MV-4-11 (cell line): Measurements from ENCODE around the gene PXDC1.

Experiments used
- DNase-seq: peaks from one replicate; lab custom pipeline; 2025; lab: John Stamatoyannopoulos, UW

The PXDC1 gene, protein sequence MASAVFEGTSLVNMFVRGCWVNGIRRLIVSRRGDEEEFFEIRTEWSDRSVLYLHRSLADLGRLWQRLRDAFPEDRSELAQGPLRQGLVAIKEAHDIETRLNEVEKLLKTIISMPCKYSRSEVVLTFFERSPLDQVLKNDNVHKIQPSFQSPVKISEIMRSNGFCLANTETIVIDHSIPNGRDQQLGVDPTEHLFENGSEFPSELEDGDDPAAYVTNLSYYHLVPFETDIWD

DNA sequence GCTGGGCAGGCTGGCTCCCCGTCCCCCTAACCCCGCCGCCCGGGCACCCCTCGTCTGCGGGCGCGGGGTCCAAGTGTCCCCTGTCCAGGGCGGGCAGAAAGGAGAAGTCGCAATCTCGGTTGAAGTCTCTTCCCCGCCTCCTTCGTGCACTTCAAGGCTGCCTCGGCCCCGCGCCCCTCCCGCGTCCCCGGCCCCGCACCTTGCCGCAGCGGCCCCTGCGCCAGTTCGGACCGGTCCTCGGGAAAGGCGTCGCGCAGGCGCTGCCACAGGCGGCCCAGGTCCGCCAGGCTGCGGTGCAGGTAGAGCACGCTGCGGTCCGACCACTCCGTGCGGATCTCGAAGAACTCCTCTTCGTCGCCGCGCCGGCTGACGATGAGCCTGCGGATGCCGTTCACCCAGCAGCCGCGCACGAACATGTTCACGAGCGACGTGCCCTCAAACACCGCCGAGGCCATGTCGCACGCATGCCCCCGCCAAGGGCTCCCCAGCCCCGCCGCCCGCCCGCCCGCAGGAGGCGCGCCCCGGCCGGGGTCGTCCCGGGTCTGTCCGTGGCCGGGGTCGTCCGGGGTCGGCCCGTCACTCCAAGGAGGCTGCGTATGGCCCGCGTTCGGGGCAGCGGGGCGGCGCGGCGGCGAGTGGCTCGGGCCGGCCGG is at the start of gene PXDC1:
TSS of gene PXDC1 (minus strand) at position 637 of the 653 bp plus-strand sequence. CDS start at position 455, 182 bp downstream.
- DNase-seq = no peak

DNA sequence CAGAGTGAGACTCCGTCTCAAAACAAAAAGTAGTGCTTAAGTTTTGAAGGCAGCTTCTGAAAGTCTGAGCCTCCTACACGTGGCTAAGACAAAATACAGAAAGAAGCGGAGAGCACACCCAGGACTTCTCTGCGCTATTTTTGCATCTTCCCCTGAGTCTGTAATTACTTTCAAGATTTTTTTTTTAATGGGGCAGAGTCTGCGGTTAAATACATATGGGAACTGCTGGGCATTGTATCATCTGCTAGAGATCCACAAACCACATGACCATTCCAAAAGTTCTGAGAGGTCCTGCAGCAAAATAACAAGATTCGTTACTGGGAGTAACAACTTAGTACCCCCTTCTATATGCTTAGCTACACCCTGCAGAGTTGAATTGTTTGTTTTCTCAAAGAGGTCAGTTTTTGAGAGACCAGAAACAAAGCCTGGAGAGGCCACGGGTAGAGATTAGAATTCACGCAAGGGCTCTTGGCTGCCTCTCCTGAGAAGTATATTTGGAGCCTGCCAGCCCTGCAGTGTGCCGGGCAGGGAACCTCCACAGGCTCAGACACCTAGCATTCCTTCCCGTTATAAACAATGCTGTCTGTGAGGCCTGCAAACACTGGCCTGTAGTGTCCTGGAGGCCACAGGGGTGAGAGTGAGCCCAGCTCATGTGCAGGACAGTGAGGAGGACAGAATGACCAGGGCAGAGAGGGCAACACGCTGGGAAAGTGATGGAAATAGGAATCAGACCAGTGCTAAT is 49.5 kb upstream of the PXDC1 start:
- no peak for DNase-seq

DNA sequence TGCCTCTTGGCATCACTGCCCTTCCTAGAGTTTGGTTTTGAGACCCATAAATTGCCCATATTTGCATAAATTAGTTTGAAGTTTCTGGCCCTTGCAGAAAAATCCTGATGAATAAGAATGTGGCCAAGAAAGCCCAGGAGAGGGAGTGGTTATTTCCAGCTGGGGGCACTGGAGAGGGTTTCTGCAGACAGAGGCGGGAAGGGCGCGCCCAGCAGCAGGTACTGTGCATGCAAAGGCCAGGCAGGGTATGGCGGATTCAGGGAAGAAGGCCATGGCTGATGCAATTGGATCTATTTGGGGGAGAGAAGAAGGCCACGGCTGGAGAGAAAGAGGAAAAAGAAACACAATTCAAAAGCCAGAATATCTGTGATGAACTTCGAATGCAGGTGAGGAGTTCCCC is 48.2 kb upstream of the PXDC1 start:
- DNase-seq = no peak

DNA sequence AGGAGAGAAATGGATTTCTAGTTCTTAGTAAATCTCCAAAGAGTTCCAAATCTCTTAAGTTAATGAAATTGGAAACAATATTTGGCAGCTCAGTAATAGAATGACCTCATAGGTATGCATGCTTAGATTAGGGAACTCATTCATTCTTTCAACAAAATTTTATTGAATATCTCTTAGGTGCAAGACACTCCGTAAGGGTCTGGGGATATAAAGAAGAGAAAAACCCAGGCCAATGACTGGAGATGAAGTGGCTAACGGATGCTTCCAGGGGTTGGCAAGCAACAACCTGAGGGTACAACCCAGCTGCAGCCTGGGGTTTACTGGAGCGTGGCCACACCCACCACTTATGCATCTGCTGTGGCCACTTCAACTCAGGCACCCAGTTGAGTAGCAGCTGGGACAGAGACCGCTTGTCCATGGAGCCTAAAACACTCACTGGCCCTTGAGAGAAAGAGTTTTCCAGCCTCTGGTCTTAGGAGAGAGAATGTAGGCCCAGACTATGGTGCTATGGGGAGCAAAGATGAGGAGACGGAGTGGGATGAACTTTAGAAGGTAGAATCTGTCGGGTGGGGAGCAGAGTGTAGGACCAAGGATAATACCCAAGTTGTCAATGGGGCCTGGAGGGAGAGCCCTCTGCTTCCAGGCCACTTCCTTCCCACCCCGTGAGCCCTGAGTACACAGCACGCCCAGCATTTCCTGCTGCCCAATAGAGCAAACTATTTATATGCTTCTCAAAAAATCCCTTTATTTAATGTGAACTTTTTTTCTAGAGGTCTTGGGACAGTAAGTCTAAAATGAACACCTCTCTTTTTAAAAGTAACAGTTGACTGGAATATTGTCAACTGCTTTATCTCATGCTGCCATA is 46.8 kb upstream of the PXDC1 start:
- DNase-seq = no peak

DNA sequence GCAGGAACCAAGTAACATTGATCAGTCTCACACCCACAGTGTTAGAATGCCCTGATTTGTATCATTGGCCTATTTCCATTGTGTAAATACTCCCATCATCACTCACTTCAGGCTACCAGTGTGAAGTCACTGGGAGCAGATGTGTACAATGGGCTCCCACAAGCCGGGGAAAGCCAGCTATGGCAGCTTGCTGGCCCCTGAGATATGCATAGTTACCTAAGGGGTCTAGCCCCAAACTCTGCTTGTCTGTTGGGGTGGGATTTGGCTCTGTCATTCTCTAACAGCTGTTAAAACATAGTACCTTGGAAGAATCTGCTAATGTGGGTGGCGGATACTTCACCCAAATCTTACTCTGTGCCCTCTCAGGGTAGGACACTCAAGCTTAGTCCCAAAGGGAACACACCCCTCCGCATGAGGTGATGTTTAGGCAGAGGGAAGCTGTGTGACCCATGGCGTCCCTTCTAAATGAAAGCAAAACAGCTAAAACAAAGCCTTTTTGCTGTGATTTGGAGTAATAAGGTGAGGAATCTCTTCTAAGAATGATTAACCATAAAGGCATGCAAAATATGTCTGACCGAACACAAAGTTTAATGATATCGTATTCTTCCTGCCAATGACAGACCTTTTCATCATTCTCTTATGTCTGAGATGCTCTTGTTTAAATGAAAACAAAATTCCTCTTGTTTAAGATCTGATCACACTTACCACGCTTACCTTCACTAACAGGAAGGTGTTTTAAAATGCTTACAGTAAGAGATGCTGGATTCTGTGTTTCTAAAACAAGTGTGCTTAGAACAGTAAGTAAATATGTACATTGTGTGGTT is 45.9 kb upstream of the PXDC1 start:
- DNase-seq = no peak

DNA sequence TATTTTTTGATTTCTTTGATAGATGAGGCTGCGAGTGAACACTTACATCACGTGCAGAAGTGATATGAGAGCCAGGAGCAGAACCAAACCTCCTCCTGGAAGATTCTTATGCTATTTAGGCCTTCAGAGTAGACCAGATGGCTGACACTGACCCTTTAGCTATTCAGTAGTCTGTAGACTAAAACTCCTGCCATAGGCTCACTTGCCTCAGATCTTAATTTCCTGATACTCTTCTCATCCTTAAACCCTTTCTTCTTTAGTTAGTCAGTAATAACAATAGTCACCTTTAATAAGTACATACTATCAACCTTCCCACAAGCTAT is 45.2 kb upstream of the PXDC1 start:
- no peak for DNase-seq

DNA sequence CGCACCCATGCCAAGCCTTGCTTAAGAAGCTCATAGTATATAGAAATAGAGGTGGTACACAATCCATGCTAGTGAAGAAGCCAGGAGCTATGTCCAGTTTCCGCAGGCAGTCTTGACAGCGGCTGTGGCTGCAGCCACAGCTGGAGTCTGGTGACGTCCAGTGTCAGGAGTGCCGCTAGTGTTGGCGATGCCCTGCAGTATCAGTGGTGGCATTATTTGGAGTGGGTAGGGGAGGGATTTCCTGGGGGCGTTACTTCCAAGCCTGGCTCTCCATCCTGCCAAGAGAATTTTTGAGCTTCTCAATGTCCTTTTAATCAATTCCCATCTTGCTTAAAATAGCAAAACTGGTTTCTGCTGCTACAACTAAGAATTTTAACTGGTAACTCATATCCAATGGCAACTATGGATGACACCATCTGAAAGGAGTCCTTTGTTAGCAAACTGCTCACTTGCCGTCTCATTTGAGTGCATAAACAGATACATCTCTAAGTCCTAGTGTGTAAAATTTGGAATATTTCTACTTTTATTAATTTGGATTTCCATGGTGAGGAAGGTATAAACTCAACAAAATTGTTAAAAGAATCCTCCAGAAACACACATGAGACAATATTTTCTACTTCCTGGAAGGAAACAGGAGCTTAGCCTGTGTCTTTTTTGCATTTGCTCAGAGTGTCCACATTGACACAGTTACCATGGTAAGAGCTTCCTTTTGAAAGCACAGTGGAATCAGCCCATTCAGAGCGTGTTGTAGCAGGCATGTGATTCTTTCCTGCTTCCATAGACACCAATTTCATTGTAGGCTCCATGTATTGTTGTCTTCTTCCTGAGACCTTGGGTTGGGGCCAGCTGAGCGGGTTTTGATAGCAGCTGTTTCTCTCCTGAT is 44.6 kb upstream of the PXDC1 start:
- DNase-seq = no peak

DNA sequence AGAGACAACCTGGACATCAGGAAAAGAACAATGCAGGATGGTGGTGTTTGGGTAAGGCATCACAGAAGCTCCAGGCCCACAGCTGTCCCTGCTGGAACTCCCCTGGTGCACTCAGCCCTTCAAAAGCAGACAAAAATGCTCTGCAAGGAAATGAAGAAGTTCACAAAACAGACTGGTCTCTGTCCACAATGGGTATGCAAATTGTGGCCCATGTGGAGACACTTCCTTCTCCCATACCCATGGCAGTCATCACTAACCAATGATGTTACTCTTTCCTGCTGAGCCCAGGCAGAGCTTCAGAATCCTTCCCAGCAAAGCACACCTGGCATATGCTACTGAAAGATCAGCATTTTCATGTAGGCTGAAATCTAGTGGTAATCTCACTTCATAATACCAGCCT is 42.6 kb upstream of the PXDC1 start:
- peak; percentile 49 for DNase-seq

DNA sequence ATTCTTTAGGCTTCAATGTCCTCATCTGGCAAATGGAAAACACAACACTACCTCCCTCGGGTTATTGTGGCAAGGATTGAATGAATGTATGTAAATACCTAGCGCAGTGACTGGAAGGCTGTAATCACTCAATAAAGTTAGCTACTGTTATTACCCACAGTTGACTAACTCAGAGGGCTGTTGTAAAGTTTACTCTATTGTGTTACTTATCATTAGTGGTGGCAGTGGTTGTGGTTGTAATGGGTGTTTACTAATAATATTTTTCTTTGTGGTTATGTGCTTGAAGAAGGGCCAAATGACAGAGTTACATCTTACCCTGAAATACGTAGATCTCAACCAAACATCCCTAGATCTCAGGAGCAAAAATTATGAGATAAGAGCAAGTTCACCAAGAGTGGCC is 42.0 kb upstream of the PXDC1 start:
- no peak for DNase-seq

DNA sequence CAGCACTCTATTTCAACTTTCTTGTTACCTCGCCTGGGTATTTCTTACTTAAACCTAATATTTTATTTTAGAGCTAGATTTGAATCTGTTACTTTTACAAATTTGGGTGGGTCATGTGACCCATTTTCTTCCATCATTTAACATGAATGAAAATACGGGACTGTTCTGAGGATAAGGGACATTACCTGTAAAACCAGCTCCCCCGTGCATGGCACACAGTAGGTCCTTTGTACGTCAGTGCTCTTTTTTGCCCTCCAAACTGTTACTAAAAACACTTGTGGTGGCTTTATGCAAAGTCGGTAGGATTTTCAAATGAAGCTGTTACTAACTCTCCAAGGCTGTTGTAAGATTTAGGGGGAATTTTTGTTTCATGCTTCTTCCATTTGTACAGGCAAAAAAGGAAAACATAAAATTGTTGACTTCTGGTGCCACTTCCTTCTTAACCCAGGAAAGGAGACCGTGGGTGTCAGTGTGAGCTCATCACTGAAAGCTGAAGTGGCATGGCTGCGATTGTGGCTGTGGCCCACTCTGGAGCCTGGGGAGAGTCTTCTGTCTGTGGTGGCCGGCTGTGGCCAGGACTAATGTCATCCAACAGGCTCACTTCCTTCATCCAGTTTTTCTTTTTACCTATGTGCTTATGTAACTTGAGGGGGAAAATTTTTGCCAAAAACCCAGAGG is 40.2 kb upstream of the PXDC1 start:
- DNase-seq = peak; percentile 78

DNA sequence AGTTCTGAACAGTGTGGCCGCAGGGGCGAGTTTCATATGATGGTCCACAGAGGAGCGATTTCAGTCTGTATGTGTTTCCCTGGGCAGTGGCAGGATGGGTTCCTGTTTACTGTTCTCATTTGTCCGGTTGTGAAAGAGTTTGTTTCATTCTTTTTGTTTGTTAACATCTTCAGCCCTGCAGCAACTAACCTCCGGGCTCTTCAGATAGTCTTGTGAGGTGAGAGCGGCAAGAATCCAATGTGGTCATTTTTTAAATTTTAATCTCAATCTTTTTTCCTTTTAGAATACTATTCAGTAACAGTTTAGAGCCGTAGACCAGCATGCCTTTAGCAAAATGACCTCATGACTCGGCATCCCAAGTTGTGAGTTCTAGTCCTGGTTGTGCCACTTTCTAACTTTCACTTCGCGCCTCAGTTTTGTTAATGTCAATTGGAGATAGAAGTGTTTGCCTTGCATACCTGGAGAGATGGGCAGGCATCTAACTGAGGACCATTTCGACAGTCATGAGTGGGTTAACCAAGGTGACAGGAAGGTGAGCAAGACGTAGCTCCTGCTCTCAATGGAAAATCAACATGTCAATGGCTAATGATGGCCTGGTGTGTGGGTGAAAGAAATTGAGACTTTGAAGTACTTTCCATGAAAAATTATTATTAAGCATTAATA is 38.5 kb upstream of the PXDC1 start:
- no peak for DNase-seq

DNA sequence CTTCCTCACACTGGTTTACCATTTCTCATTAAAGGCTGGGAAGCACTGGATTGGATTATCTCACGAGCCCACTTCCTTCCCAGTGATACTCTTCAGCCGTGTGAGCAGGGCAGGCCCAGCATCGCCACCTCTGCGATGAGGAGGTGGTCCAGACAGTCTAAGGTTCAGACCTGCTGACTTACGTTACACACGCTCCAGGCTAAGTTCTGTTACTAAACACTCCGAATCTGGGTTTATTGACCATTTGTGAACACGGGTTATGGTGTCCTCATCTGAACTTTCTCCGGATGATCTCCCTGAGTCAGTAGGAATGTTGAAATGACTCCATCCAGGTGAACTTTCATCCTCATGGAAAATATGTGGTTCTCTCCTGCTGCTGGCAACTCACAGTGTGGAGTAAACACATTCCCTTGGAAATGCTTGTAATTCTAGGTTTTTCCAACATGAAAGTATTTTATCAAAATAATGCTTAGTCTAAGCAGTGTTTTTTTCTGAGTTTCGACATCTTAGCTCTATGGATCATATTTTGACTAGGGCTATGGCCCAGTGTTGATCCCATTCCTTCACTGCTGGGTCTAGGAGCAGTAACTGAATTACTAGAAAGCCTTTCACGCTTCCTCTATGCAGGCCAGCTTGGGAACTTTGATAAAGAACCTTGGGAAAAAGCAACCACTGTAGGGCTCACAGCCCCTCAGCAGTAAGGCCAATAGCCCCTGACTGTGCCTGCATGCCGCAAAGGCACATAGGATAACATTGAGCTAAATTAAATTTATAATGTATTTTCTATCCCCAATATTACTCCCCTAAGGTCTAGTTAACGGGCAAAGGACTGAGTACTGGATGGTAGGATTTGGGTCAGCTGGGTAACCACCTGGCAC is 37.7 kb upstream of the PXDC1 start:
- DNase-seq = no peak

DNA sequence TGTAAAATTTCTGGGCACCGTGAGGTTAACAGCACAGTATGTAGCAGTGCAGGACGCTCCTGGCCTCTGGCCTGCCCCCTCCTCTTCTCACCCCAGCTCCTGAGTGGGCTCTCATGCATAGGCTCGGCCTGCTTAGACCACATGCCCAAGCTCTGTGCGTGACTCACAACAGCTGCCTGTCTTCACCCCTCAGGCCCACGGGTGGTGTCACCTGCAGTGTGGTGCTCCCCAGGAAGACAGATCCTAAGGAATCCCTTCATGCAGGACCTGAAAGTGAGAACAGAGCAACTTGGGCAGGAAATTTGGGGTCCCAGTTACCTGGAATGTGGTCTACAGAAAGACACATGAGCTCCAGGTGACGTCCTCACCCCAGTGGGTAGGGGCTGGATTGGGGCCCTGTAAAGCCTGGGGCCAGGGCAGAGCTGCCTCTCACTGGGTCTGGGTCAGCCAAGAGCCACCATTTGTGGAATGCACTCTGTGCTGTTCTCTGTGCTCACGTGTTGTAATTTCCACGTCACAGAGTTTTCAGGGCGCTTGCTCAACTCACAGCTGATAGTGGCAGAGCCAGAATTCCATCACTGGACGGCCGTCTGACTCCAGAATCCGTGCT is 37.0 kb upstream of the PXDC1 start:
- no peak for DNase-seq

DNA sequence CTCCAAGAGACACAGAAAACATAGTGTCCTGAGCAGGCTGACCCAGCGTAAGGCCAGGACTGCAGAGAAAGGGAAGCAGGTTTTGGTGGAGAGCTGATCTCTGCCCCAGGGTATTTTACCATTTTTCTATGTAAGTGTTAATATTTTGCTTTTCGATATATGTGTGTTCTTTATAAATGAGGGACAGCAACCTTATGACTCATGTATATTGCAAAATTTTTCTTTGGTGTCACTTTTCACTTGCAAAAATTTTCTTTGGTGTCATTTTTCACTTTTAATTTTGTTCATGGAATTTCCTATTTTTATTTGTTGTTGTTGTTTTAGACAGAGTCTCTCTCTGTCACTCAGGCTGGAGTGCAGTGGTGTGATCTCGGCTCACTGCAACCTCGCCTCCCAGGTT is 34.6 kb upstream of the PXDC1 start:
- DNase-seq = no peak

DNA sequence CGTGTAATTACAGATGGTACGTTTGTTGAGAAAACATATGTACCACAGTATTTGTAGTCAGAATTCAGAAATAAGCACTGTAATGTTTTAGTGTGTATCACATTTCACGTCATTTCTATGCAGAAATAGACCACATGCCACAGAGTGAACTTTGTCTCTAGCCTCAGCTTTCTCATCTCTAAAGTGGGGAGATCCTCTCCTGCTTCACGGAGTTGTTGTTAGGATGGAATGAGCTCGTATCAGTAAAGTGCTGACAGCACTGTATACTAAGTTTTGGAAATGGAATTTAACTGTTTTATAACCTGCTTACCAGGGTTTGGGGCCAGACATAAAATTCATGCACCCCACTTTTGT is 34.2 kb upstream of the PXDC1 start:
- DNase-seq = no peak

DNA sequence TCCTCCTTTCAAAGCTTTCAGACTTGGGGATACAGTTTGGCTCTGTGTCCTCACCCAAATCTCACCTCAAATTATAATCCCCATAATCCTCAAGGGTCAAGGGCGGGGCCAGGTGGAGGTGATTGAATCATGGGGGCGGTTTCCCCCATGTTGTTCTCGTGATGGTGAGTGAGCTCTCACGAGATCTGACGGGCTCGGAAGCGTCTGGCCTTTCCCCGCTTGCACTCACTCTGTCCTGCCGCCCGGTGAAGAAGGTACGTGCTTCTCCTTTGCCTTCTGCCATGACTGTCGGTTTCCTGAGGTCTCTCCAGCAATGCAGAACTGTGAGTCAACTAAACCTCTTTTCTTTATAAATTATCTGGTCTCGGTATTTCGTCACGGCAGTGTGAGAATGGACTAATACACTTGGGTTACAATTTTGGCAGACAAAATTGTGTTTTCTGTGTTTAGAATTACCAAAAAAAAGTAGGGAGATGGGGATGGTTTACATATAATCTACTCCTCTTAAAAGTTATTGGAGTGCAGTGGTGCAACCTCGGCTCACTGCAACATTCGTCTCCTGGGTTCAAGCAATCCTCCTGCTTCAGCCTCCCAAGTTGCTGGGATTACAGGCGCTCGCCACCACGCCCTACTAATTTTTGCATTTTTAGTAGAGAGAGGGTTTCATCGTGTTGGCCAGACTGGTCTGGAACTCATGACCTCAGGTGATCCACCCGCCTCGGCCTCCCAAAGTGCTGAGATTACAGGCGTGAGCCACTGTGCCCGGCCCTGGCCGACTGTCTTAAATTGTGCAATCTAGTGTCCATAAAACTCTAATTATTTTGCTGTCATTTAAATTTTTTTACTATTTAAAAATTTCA is 33.6 kb upstream of the PXDC1 start:
- DNase-seq = no peak

DNA sequence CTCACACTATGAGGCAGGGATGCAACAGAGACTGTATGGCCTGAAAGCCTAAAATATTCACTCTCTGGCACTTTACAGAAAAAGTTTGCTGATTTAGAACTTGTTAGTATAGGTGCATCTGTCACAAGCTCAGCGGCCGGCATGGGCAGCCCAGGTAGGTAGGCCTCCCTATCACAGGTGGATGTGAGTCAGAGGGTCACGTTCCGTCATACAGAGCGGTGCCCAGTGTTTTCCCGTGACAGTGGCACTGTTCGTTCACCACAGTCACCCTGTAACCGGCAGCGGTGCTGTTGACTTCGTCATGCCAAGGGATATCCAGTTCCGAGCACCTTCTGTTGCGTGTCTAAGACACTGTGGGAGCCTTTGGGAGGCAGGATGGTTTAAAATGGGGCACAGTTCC is 32.9 kb upstream of the PXDC1 start:
- no peak for DNase-seq
